GM12874 (cell line): ENCODE results near the gene HLA-DQB2.

Source experiments
- TF ChIP-seq, protein P1 (sequence below): IDR thresholded peaks from 2 replicates; pipeline ENCODE4 v1.5.1; 2011; ENCODE audit warnings: low read depth, mild to moderate bottlenecking, control low read depth, low read length, moderate library complexity; ENCODE audit not compliant: insufficient read depth

Gene HLA-DQB2

DNA sequence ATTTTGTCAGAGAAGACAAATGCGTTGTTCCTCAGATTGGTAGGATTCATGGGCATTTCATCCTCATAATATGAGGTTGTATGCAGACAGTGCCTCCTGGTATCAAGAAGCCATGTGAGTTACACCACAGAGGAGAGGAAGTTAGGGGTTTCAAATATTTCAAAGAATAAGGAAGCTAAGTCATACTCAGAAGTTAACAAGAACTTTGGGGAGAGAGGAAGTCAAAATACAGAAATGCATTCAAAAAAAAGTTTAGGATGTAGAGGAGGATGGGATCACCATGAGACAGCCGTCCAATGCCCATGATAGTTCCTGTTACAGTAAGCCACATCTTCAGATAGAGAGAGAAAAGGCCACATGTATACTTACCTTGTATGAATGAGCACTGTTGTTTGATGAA, 31.2 kb upstream of the HLA-DQB2 start:
- TF ChIP-seq, protein P1, sequence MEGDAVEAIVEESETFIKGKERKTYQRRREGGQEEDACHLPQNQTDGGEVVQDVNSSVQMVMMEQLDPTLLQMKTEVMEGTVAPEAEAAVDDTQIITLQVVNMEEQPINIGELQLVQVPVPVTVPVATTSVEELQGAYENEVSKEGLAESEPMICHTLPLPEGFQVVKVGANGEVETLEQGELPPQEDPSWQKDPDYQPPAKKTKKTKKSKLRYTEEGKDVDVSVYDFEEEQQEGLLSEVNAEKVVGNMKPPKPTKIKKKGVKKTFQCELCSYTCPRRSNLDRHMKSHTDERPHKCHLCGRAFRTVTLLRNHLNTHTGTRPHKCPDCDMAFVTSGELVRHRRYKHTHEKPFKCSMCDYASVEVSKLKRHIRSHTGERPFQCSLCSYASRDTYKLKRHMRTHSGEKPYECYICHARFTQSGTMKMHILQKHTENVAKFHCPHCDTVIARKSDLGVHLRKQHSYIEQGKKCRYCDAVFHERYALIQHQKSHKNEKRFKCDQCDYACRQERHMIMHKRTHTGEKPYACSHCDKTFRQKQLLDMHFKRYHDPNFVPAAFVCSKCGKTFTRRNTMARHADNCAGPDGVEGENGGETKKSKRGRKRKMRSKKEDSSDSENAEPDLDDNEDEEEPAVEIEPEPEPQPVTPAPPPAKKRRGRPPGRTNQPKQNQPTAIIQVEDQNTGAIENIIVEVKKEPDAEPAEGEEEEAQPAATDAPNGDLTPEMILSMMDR = no peak

DNA sequence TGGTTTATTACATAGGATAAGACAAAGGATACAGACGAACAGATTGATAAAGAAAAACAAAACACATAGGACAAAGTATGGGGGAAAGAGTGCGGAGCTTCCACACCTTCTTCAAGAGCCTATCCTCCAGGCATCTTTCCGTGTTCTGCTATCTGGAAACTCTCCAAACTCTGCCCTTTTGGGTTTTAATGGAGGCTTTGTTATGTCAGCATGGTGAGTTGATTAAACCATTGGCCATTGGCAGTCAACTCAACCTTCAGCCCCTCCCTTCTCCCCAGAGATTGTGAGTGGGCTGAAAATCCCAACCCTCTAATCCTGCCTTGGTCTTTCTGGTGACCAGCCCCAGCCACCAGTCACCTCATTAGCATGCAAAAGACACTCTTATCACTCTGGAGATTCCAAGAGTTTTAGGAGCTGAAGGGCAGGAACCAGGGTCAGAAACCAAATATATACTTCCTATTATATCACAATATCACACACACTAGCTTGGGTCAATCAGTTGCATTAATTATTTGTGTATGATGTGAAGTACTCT, 29.6 kb upstream of the HLA-DQB2 start:
- TF ChIP-seq, protein P1 = no peak

DNA sequence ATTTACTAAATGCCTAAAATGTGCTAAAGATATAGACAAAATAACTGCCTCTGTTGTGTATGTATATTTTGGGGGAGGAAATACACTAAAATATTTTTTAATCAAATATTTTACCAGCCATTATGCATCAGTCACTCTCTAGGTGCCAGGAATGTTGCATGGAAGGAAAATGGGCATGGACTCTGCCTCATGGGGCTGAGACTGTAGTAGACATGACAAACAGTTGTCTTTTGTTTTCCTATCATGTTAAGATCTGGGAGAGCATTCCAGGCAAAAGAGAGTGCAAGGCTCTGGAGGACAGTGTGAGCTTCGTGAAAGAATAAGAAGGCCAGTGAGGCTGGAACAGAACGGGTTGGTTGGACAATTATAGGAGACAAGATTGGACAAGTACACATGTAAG, 27.0 kb upstream of the HLA-DQB2 start:
- TF ChIP-seq, protein P1 = no peak

DNA sequence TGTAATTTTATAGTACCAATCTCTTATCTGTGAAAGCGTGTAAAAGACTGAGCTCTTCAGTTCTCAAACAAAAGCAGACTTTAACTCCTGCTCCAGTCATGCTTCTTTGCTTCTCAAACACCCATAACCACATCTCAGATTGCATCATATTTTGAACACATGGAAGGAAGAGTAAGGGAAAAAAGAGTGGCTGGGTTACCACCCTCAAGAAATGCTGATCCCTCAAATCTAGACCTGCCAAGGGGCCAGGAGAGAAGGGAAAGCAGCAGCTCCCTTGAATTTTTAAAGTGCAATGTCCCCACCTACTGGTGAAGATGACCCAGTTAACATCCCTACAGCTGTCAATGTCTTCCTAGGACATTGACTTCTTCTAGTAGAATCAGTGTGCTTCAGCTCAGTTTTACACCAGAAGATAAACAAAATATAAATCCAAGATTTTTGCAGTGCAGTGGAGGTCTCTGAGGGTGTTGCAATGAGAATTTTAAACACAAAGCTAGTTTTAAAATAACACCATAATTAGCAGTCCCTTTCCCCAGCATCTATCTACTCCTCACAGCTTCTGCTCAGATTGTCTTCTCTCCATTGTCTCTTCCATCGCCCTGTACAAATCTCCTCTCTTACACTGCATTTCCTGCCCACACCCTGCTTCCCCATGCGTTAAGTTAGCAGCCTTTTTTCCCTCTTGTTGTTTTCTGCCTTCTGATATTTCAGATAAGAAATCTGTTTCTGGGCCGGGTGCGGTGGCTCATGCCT, 22.6 kb upstream of the HLA-DQB2 start:
- TF ChIP-seq, protein P1 = peak; percentile 57

DNA sequence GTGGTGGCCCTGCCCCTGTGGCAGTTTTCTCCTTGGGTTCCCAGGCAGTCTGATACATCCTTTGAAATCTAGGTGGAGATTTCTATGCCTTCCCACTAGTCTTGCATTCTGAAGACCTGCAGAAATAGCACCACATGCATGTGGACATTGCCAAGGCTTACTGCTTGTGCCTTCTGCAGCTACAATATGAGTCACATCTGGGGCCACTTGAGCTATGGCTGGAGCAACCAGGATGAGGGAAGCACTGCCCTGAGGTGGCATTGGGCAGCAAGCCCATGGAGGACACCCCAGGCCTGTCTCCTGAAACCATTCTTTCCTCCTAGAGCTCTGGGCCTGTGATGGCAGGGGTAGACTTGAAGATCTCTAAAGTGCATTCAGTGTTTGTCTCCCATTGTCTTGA, 15.7 kb upstream of the HLA-DQB2 start:
- TF ChIP-seq, protein P1 = no peak

DNA sequence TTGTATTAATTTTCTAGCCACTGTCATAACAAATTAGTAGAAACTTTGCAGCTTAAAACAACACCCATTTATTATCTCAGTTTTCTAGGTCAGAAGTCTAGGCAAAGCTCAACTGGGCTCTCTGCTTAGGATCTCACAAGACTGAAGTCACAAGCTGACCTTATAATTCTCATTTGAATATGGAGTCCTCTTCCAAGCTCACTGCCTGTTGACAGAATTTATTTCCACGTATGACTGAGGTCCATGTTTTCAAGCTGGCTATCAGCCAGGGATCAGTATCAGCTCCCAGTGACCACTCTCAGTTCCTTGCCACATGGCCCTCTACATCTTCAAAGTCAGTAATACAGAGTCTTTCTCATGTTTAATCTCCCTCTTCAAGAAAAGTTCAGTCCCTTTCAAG, 11.7 kb upstream of the HLA-DQB2 start:
- TF ChIP-seq, protein P1 = no peak

DNA sequence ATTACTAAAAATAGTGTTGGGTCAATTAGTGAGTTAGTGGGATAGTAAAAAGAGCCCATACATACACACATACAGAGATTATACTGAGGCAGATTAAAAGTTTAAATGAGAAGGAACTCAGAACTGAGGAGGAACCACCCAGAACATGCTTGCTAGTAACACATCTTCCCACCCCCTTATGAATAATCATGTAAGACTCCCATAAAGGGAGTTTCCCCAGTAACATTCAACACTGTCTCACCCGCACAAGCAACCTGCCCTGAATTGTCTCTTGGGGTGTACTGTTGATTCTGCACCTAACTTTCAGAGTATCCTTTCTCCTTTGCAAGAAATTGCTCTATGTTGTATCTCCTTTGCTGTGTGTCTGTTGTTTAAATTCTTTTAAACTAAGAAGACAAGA, 11.1 kb upstream of the HLA-DQB2 start:
- TF ChIP-seq, protein P1 = no peak
